HG03520 (cell line): ENCODE results near the gene ANKRD66.
"Not testable (repeated sequence)": the region's sequence is repeated elsewhere in the genome, so short reads cannot be mapped to it uniquely, and the experiment has no call there.

Experiments used
- ATAC-seq: cut with Tn5 transposase; IDR thresholded peaks from one replicate; pipeline ENCODE4 v1.9.1; 2021; ENCODE audit warnings: mild to moderate bottlenecking, moderate library complexity; ENCODE audit not compliant: unreplicated experiment

ANKRD66 gene

GRCh38 chr6:46751658-46752057, 4.9 kb downstream of the ANKRD66 start:
- ATAC-seq, result no peak

DNA sequence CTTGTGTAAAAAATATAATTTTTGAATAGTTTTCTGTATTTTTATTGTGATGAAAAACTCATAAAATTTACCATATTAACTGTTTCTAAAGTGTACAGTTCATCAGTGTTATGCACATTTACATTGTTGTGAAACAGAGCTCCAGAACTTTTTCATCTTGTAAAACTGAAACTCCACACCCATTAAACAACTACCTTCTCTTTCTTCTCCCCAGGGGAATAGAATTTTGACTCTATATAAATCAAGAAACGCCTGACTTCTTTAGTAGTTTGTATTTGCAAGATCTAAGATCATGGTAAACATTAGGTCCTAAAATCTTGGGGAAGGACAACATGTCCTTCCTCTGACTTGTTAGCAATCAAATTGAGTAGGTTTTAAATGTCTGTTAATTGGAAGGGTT, 9.1 kb downstream of the ANKRD66 start:
- ATAC-seq, result no peak

DNA sequence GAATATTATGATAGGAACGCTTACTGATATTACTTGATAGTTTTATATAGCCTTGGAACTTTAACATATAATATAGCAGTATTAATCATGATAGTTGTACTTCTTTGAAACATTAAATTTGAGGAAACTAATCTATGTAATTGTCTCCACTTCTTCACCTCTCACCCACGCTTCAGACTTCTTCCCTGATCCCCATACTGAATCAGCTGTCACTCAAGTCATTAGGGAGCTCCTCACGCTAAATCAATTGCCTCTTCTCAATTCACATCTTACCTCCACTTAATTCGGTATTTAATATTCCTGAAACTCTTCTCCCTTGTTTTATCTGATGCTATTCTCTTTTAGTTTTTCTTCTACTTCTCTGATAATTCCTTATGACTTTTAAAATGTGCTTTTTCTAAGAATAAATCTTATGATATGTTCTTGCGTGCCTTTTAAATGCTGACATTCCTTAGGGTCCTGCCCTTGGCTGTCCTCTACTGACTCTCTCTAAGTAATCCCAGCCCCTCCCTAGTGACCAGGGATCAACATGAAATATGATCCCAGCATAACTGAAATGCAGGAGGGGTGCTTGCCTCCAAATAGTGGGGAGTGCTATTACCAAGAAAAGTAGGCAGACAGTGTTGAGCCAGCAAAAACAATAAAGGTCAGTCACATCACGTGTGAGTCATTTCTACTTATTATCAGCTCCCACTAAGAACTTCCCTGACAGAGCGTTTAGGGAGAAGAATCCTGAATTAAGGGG, 9.9 kb downstream of the ANKRD66 start:
- ATAC-seq, result no peak

DNA sequence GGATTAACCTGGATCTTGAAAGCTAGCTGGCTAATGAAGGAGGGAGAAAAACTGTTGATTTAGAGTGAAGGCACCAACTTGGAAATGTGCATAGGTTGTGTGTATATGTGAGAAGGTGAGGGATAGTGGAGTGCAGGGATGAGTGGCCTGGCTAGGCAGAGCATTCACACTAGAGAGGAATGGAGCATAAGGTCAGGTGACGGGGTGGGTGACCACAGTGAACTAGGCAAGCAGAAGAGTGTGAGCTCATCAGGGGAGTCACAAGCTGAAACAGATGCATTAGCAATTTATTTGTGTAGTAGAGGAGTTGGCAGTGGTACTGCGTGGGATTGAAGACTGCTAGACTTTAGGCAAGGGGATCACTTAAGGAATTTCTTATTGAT, 10.5 kb downstream of the ANKRD66 start:
- no peak for ATAC-seq

GRCh38 chr6:46758960-46759753, 12.4 kb downstream of the ANKRD66 start:
- no peak for ATAC-seq

DNA sequence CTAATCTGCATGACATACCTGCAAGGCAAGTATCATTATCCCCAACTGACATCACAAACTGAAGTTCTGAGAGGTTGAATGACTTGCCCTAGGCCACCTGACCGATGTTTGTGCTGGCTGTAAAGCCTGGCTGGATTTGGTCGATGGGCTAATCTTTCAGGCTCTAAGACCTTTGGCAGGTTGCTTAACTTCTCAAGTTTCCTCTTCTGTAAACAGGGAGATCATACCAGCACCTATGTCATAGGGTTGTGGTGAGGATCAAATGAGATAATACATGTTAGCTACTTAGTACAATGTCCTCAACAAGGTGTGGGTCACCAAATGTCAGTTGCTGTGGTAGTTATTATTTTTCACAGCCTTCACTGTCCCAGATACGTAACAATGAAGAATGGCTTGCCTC, 14.2 kb downstream of the ANKRD66 start:
- no peak for ATAC-seq

DNA sequence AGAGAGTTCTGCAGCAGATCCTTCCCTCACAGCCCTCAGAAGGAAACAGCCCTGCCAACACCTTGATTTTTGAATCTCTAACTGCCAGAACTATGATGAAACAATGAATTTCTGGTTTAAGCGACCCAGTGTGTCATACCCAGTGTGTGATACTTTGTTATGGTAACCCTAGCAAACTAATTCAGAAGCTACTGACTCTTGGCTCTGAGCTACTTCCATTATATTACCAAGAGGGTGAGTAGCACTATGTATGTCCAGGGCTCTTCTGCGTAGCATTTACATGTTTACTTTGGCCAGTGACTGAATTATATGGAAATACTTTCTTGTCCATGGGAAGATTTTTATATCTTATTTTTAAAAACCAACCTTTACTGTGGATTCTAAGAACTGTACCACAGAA, 16.7 kb downstream of the ANKRD66 start:
- no peak for ATAC-seq

DNA sequence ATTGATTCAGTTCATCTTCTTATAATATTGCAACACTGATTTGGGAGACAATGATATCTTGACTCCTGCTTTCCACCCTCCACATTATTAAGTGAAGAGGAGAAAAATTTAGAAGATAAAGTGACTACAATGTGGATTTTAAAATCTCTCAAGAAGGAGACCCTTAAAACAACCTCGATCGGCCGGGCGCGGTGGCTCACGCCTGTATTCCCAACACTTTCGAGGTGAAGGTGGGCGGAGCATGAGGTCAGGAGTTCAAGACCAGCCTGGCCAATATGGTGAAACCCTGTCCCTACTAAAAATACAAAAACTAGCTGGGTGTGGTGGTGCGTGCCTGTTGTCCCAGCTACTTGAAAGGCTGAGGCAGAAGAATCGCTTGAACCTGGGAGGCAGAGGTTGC, 17.5 kb downstream of the ANKRD66 start:
- ATAC-seq, result not testable (repeated sequence)

DNA sequence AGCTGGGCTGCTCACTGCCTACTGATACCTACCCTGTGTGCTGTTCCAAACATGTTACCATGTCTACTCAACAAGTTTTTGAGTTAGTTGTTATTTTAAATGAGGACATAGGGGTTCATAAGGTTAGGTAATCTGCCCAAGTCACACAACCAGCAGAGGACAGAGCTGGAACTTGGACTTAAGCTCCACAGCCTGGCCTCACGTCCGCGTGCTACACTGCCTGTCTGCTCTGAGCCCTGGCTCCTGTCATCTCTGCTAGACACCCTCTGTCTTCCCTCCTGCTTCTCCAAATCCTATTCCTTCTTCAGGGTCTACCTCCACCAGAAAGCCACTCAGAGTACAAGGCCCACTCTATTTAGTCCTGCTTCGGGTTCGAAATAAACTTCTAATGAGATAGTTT, 18.2 kb downstream of the ANKRD66 start:
- ATAC-seq, result no peak

DNA sequence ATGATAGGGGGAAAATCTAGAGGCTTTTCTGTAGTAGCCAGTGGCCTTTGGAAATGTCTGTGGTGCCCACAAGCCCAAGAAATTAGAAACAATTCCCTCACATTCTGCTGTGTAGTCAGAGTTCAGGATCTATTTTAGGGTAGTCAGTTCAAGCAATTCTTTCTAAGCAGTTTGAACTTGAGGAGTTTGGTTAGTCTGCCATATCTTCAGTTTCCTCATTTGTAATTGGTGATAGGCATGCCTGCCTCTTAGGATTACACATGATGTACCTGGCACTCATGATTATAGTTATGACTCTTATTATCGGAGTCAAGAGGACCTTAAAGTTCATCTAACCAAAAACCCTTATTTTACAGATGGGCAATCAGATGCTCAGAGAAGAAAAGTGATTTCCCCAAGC, 25.3 kb downstream of the ANKRD66 start:
- no peak for ATAC-seq

DNA sequence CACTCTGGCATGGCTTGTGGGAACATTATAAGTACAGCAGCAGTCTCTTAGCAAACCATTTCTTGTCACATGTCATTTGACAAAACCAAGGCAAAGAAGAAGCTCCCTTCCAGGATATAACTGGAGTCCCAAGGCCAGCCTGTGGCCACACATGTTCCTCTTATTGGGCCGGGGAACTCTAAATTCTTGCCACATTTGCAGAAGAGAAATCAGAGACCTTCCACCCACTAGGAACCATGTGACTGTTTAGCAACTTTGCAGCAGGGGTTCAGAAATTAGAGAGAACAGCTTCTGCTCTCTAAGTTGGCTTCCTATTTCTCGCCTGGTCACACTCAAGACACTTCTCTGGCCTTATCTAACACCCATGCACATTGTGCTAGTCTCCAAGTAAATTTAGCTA, 26.0 kb downstream of the ANKRD66 start:
- ATAC-seq, result peak; percentile 48

DNA sequence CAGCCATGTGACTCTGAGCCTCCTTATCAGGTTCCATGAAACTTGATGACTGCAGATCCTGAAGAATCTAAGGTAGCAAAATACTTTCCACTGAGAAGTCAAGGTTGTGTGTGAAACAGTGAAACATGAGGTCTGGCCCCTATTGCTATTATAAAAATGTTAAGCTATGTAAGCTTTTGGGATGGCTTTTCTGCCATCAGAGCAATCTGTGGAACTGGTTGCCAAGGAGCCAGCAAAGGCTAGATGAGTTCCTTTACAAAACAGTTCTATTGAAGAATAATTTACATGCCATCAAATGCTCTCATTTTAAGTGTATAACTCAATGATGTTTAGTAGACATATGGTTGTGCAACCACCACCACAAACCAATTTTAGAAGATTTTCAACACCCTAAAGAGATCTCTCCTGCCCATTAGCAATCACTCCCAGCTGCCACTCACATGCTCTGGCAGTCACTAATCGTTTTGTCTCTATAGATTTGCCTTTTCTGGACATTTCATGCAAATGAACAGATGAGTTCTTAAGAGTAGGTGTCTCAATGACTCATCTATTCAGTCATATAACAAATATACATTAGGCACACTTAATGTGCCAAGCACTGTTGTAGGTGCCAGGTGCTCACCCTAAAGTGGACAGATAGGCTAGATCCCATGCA, 26.6 kb downstream of the ANKRD66 start:
- ATAC-seq, result no peak

GRCh38 chr6:46774736-46775135, 28.0 kb downstream of the ANKRD66 start:
- not testable (repeated sequence) for ATAC-seq

GRCh38 chr6:46776070-46776712, 29.5 kb downstream of the ANKRD66 start:
- ATAC-seq, result no peak

- no peak for ATAC-seq
These were observed 31.0 kb downstream of the ANKRD66 start for GRCh38 chr6:46777476-46778346.

DNA sequence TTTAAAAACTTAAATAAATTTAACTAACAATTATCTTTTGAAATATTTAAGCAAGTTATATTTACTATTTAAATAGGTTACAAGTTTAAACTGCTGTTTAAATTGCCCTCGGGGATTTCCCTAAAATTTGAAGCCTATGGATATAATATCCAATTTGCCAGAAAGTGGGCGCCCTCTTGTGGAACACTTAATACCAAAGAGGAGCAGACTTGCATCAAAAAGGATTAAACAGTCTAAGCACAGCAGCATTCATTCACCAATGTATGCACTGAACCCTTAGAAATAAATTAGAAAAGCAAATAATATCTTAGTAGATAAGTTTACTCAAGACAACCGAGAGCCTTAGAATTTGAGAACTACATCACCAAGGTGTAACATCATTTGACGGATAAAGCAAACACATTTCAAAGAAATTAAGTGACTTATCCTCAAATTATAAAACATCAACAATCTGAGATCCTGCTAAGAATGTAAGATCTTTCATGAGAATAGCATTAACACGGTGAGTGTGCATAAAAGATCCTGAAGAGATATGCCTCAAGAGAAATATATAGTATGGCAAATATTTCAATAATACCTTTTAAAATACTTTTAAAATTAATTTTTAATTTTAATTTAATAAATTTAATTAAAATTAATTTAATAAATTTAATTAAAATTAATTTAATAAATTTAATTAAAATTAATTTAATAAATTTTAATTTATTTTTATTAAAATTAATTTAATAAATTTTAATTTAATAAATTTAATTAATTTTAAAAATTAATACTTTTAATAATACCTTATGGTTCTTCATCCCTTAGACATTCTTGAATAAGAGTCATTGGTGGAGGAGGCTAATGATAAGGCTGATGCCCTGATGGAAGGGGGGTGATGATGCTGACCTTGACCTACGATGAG, 35.0 kb downstream of the ANKRD66 start:
- ATAC-seq, result no peak

- ATAC-seq, result no peak
These were observed 37.8 kb downstream of the ANKRD66 start for GRCh38 chr6:46784535-46784934.

- ATAC-seq, result no peak
These were observed 41.3 kb downstream of the ANKRD66 start for GRCh38 chr6:46787871-46788540.

- ATAC-seq, result no peak
These were observed 42.1 kb downstream of the ANKRD66 start for GRCh38 chr6:46788791-46789190.
